ENCODE measurements around the gene MT1B.
"Not testable (repeated sequence)": the region's sequence is repeated elsewhere in the genome, so short reads cannot be mapped to it uniquely, and the experiment has no call there.

MT1B gene

DNA sequence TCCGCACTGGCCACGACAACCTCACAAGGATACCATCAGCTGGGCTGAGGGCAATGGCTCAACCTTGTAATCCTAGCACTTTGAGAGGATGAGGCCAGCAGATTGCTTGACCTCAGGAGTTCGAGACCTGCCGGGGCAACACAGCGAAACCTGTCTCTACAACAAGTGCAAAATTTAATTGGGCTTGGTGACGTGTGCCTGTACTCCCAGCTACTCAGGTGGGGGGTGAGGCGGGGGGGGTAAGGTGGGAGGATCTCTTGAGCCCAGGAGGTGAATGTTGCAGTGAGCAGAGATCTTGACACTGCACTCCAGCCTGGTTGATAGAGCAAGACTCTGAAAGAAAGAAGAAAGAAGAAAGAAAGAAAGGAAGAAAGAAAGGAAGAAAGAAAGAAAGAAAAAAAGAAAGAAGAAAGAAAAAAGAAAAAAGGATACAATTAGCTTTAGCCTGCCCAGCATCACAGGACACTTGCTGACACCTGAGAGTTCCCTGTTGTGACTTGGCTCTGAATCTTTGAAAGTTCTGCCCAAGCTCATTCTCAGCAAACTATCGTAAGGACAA is 31.3 kb upstream of the MT1B start:
- no peak for FAIRE-seq
- no peak for DNase-seq (ENCODE audit: low spot score)

DNA sequence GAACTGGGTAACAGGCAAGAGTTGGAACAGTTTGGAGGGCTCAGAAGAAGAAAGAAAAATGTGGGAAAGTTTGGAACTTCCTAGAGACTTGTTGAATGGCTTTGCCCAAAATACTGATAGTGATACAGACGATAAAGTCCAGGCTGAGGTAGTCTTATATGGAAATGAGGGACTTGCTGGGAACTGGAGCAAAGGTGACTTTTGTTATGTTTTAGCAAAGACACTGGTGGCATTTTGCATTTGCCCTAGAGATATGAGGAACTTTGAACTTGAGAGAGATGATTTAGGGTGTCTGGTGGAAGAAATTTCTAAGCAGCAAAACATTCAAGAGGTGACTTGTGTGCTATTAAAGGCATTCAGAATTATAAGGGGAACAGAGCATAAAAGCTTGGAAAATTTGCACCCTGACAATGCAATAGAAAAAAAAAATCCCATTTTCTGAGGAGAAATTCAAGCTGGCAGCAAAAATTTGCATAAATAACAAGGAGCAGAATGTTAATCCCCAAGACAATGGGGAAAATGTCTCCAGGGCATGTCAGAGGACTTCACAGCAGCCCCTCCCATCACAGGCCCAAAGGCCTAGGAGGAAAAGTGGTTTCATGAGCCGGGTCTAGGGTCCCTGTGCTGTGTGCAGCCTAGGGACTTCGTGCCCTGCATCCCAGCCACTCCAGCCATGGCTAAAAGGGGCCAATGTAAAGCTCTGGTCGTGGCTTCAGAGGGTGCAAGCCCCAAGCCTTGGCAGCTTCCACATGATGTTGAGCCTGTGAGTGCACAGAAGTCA is 29.8 kb upstream of the MT1B start:
- DNase-seq (ENCODE audit: low spot score); FAIRE-seq: not testable (repeated sequence)

DNA sequence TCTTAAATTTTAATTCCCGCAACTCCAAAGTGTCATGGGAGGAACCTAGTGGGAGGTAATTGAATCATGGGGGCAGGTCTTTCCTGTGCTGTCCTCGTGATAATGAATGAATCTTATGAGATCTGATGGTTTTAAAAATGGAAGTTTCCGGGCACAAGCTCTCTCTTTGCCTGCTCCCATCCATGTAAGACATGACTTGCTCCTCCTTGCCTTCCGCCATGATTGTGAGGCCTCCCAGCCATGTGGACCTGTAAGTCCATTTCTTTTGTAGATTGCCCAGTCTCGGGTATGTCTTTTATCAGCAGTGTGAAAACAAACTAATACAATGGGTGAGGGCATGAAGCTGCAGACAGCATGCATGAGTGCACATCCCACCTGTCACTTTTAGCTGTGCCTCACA is 28.5 kb upstream of the MT1B start:
- not testable (repeated sequence) for DNase-seq (ENCODE audit: low spot score); FAIRE-seq

DNA sequence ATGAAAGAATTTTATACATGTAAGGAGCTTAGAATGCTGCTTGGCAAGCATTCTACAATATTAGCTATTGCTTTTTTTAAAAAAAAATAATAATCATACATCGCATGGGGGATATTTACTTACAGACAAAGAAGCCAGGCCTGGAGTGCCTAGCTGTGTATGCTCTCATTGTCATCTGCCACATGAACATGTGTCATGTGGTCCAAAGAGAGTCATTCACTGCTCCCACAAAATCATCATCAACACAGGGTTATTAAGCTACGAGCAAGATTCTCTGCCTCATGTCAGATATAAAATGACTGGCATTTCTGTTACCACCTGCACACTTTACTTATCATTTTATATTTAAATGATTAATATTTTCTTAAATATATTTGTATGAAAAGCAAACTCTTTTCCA is 28.0 kb upstream of the MT1B start:
- FAIRE-seq (no peak), DNase-seq (ENCODE audit: low spot score) (no peak)

DNA sequence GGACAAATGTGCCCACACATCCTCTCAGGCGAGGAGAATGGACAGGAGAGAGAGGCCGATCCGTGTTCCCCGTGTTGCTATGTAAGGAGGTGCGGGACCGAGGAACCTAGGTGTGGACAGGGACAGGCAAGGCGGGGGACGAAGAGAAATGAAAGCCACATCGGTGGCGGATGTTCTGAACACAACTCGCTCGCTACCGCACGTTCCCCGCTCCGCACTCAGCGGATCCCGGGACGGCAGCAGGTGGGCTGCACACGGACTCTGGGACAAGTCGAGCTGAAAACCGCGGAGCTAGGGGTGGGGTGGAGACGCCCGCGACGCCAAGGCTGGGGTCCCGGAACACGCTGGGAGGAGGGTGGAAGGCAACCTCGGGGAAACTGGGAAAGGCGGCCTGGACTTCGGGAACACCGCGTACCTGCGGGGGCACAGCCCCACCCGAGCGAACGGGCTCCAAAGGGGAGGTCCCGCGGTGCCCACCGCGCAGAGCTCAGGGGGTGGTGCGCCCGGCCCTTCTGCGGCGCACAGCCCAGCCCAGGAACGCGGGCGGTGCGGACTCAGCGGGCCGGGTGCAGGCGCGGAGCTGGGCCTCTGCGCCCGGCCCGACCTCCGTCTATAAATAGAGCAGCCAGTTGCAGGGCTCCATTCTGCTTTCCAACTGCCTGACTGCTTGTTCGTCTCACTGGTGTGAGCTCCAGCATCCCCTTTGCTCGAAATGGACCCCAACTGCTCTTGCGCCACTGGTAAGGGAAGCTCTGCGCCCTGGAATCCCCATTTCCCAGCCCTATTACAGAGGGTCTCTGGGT is 26.3 kb upstream of the MT1B start, which contains the start of gene MT1E:
Gene MT1E, plus strand, starts transcription at position 642 of the 803 bp plus-strand sequence. Its CDS starts 71 bp downstream, at position 713.
- peak; percentile 81 for DNase-seq (ENCODE audit: low spot score)

DNA sequence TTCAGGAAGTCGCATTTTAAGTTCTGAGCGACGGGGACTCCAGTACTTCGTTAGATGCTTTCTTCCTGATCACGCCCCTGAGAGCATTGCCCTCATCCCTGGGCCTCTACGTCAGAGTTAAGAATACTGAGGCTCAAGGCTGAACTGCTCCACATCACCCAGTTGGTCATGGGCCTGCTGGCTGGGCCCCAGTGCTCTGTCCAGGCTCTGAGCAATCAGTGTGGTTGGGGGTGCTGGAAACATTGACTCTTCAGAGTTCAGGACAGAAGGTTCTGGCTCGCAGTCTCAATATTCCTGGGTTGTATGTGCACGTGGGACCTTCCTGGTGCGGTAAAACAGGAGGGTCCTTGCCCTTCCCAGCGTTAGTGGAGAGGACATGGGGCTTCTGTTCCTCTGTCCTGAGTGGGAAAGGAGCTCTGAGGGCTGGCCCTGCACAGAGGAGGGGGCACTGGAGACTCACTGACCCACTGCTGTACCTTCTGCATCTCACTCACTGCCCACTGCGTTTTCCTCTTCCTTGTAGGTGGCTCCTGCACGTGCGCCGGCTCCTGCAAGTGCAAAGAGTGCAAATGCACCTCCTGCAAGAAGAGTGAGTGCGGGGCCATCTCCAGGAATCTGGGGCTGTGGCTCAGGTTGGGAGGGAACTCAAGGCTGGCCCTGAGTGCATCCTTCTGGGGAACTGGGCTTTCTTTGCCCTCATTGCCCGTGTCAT is 25.6 kb upstream of the MT1B start:
- no peak for FAIRE-seq
- peak; percentile 53 for DNase-seq (ENCODE audit: low spot score)

More for the DNA sequence above, 26.3 kb upstream of the MT1B start, which contains the start of gene MT1E:
- FAIRE-seq = no peak

DNA sequence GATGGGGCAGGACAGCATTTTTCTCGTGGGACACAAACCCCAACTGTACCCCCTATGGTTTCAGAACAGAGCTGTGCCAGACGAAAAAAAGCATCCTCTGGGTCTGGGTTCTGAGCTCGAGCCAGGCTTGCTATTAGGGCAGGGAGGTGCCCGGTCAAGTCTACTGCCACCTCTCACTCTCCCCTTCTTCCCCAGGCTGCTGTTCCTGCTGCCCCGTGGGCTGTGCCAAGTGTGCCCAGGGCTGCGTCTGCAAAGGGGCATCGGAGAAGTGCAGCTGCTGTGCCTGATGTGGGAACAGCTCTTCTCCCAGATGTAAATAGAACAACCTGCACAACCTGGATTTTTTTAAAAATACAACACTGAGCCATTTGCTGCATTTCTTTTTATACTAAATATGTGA is 25.0 kb upstream of the MT1B start:
- no peak for FAIRE-seq
- DNase-seq (ENCODE audit: low spot score) = no peak

DNA sequence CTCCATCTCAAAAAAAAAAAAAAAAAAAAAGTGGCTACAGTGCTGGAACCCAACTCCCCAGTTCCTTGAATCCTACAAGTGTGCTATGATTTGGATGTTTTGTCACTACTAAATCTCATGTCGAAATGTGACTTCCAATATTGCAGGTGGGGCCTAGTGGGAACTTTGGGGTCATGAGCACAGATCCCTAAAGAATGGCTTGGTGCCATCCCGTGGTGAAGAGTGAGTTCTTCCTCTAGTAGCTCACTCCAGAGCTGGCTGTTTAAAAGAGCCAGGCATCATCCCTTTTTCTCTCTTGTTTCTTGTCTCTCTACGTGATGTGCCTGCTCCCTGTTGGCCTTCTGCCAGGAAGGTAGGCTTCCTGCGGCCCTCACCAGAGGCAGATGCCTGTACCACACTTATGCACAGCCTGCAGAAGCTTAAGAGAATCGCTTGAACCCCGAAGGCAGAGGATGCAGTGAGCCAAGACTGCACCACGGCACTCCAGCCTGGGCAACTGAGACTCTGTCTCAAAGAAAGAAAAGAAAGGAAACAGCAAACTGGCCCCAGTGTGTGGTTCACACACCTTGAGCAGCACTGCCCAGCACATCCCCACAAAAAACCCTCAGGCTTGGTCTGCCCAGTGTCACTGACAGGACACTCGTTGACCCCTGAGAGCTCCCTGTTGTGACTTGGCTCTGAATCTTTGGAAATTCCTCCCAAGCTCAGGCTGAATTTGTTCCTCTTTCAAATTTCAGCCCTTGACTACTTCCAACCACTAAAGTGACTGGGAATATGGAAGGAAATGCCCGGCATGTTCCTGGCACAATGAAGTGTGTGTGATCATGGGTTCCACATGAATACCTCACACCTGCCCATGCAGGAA is 23.0 kb upstream of the MT1B start:
- no peak for FAIRE-seq
- no peak for DNase-seq (ENCODE audit: low spot score)

DNA sequence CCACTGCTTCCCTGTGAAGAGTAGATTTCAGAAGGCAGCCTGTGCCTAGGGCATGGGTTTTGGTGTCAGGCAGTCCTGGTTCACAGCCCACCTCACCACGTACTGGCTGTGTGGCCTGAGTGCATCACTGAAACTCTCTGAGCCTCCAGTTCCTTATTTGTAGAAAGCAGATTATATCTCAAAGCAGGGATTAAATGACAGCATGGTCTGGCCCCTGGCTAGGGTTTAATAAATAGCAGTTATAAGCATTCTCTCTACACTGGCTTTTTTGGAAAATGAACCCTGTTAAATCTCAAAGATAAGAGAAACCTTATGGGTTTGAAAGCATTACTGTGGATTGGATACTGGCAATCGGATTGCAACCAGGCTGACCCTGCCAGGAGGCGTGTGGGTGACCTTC is 22.2 kb upstream of the MT1B start:
- DNase-seq (ENCODE audit: low spot score) (no peak), FAIRE-seq (no peak)

DNA sequence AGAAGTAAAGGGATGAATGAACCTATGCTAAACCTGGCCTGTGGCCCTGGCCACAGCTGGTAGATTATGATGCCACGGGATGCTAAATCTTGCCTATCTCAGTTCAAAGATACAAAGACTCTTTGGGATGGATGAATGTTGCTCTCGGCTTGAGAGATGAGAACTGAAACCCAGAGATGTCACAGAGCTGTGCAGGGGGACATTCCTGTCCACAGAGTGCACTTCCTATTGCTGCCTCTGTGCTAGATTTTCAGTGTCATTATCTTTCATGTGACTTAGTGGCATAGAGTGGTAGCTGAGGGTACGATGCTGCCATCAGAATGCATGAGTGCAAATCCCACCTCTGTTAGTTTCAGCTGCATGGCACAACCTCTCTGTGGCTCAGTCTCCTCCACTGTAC is 21.6 kb upstream of the MT1B start:
- DNase-seq (ENCODE audit: low spot score) = no peak
- no peak for FAIRE-seq

DNA sequence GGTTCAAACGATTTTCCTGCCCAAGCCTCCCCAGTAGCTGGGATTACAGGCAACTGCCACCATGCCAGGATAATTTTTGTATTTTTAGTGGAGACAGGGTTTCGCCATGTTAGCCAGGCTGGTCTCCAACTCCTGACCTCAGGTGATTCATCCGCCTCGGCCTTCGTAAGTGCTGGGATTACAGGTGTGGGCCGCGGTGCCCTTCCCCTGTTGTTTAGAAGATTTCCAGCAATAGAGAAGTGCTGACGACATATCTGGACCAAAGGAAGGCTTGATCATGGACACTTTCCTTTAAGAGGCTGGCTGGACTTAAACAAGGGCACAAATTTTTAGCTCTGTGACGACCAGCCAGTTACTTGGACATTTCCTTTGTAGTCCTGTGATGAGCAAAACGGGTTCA is 20.5 kb upstream of the MT1B start:
- no peak for FAIRE-seq
- no peak for DNase-seq (ENCODE audit: low spot score)

DNA sequence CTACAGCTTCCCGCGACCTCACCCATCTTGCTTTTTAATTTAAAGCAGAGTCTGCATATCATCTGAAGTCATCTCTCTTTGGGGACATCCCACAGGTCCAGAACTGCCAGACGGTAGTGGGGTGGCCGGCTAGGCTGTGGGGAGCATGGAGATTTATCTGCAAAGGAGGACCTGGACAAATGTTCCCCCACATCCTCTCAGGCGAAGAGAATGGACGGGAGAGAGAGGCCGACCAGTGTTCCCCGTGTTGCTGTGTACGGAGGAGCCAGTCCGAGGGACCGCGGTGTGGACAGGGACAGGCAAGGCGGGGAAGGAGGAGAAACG is 19.9 kb upstream of the MT1B start:
- FAIRE-seq = no peak
- DNase-seq (ENCODE audit: low spot score) = no peak

DNA sequence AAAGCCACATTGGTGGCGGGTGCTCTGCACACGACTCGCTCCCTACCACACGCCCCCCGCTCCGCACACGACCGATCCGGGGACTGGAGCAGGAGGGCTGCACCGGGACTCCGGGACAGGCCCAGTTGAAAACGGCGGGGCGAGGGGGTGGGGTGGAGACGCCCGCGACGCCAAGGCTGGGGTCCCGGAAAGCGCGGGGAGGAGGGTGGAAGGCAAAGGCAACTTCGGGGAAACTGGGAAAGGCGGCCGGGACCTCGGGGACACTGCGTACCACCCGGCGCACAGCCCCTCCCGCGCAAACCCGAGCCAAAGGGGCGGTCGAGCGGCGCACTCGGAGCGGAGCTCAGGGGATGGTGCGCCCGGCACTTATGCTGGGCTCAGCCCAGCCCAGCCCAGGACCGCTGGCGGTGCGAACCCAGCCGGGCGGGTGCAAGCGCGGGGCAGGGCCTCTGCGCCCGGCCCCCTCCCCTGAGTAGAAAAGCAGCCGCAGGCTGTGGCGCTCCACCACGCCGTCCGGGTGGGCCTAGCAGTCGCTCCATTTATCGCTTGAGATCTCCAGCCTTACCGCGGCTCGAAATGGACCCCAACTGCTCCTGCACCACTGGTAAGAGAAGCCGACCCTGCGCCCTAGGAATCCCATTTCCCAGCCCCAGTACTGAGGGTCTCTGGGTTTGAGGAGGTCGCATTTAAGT is 19.4 kb upstream of the MT1B start, which contains the start of gene MT1M:
Gene MT1M, plus strand, starts transcription at position 504 of the 692 bp plus-strand sequence. Its CDS starts 73 bp downstream, at position 577.
- no peak for FAIRE-seq
- no peak for DNase-seq (ENCODE audit: low spot score)

DNA sequence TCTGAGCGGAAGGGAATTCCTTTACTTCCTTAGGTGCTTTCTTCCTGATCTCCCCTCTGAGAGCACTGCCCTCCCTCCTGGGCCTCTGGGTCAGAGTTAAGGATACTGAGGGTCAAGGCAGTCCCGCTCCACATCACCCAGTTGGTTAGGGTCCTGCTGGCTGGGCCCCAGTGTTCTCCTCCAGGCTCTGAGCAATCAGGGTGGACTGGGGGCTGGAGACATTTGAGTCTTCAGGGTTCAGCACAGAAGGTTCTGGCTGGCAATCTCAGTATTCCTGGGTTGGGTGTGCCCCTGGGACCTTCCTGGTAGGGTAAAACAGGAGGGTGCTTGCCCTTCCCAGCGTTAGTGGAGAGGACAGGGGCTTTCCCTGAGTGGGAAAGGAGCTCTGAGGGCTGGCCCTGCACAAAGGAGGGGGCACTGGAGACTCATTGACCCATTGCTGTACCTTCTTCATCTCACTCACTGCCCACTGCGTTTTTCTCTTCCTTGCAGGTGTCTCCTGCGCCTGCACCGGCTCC is 18.8 kb upstream of the MT1B start:
- FAIRE-seq = no peak
- no peak for DNase-seq (ENCODE audit: low spot score)

DNA sequence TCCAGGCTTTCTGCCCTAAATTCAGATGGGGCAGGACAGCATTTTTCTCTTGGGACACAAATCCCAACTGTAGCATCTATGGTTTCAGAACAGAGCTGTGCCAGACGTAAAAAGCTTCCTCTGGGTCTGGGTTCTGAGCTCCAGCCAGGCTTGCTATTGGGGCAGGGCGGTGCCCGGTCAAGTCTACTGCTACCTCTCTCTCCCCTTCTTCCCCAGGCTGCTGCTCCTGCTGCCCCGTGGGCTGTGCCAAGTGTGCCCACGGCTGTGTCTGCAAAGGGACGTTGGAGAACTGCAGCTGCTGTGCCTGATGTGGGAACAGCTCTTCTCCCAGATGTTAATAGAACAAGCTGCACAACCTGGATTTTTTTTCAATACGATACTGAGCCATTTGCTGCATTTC is 18.2 kb upstream of the MT1B start:
- FAIRE-seq = no peak
- DNase-seq (ENCODE audit: low spot score) = no peak

DNA sequence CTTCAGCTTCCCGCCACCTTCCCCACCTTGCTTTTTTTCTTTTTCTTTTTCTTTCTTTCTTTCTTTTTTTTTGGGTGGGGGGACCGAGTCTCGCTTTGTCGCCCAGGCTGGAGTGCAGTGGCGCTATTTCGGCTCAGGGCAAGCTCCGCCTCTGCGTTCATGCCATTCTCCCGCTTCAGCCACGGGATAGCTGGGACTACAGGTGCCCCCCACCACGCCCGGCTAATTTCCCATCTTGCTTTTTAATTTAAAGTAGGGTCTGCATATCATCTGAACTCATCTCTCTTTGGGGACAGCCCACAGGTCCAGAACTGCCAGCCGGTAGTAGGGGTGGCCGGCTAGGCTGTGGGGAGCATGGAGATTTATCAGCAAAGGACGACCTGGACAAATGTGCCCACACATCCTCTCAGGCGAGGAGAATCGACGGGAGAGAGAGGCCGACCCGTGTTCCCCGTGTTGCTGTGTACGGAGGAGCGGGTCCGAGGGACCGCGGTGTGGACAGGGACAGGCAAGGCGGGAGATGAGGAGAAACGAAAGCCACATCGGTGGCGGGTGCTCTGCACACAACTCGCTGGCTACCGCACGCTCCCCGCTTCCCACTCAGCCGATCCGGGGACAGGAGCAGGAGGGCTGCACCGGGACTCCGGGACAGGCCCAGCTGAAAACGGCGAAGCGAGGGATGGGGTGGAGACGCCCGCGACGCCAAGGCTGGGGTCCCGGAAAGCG is 16.8 kb upstream of the MT1B start:
- DNase-seq (ENCODE audit: low spot score) (no peak), FAIRE-seq (no peak)

DNA sequence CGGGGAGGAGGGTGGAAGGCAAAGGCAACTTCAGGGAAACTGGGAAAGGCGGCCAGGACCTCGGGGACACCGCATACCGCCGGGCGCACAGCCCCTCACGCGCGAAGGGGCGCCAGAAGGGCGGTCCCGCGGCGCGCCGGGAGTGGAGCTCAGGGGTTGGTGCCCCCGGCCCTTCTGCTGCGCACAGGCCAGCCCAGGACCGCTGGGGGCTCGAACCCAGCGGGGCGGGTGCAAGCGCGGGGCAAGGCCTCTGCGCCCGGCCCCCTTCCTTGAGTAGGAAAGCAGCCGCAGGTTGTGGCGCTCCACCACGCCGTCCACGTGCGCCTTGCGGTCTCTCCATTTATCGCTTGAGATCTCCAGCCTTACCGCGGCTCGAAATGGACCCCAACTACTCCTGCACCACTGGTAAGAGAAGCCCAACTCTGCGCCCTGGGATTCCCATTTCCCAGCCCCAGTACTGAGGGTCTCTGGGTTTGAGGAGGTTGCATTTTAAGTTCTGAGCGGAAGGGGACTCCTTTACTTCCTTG is 16.2 kb upstream of the MT1B start:
- FAIRE-seq = no peak
- DNase-seq (ENCODE audit: low spot score) = no peak

DNA sequence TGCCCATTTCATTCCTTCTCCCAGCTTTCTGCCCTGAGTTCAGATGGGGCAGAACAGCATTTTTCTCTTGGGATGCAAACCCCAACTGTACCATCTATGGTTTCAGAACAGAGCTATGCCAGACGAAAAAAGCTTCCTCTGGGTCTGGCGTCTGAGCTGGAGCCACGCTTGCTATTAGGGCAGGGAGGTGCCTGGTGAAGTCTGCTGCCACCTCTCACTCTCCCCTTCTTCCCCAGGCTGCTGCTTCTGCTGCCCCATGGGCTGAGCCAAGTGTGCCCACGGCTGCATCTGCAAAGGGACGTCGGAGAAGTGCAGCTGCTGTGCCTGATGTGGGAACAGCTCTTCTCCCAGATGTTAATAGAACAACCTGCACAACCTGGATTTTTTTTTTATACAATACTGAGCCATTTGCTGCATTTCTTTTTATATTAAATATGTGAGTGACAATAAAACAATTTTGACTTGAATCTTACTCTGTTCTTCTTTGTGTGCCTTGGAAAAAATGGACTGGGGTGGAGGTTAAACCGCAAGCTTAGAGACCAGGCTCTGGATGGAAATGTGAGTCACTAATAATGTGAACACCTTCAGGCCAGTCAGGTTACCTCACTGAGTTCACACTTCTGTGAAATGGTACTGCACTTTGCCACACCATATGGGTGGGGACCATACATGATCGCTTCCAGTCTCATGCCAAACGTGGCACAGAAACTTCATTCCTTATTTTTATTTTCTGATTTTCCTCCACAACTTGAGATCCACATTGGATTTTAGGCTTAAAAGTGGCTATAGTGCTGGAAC is 14.9 kb upstream of the MT1B start:
- FAIRE-seq (no peak), DNase-seq (ENCODE audit: low spot score) (no peak)
